ENCODE results near the gene PDE6B.

PDE6B gene

DNA sequence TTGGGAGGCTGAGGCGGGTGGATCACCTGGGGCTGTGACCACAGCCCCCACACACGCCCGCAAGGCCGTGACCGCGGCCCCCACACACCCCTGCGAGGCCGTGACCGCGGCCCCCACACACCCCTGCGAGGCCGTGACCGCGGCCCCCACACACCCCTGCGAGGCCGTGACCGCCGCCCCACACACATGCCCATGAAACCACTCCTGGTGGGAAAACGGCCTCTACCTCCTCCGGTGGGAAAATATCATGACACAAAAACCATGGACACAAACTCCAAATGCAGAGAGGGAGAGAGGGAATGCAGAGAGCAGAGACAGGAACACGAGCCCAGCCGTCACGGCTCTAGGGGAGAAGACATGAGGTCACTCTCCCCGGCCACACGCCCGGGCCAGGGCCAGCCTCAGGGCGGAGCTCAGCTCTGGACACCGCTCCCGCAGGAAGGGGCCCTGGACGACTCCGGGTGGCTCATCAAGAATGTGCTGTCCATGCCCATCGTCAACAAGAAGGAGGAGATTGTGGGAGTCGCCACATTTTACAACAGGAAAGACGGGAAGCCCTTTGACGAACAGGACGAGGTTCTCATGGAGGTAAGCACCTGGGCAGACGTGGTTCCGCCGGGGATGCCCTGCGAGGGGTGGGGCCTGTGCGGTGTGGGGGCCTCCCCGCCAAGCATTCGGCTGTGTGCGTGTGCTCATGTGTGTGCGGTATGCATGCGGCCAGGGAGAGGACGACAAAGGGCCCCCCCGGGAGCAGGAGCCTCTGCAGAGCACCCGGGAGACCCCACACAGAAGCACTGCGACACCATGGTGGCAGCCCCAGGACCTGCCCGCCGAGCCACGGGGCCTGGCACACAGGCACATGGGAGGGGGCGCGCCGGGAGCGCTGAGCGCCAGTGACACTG lies 31.3 kb downstream of the PDE6B start:
- TF ChIP-seq, protein P1, sequence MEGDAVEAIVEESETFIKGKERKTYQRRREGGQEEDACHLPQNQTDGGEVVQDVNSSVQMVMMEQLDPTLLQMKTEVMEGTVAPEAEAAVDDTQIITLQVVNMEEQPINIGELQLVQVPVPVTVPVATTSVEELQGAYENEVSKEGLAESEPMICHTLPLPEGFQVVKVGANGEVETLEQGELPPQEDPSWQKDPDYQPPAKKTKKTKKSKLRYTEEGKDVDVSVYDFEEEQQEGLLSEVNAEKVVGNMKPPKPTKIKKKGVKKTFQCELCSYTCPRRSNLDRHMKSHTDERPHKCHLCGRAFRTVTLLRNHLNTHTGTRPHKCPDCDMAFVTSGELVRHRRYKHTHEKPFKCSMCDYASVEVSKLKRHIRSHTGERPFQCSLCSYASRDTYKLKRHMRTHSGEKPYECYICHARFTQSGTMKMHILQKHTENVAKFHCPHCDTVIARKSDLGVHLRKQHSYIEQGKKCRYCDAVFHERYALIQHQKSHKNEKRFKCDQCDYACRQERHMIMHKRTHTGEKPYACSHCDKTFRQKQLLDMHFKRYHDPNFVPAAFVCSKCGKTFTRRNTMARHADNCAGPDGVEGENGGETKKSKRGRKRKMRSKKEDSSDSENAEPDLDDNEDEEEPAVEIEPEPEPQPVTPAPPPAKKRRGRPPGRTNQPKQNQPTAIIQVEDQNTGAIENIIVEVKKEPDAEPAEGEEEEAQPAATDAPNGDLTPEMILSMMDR (IDR thresholded peaks at IDR 0.05), result no peak
- Histone ChIP-seq H3K27me3 (peaks cover 0 to 19% of the 10 kb centered on the region in 2 donors), H3K9me3 (no peaks in the 10 kb centered on the region), H3K27ac (no peak overlapping the region), H3K4me1 (no peaks in the 10 kb centered on the region), H3K4me3 (no peak overlapping the region), H3K36me3 (no peaks in the 10 kb centered on the region)
- DNase-seq, result no peak
- intact Hi-C loops (cut with DNase I; ENCODE audit: low total_unique reads), result no loop called here

DNA sequence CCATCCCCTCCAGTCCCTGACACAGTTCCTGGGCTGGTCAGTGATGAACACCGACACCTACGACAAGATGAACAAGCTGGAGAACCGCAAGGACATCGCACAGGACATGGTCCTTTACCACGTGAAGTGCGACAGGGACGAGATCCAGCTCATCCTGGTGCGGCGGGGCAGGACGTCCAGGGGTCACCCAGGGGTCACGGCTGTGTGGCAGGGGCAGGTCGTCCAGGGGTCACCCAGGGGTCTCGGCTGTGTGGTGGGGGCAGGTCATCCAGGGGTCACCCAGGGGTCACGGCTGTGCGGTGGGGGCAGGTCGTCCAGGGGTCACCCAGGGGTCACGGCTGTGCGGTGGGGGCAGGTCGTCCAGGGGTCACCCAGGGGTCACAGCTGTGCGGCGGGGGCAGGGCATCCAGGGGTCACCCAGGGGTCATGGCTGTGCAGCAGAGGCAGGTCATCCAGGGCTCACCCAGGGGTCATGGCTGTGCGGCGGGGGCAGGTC lies 32.0 kb downstream of the PDE6B start:
- H3K36me3 ChIP-seq, result no peaks in the 10 kb centered on the region
- intact Hi-C loops (cut with DNase I; ENCODE audit: low total_unique reads), result no loop called here
- H3K9me3 ChIP-seq, result no peaks in the 10 kb centered on the region
- H3K4me1 ChIP-seq, result no peaks in the 10 kb centered on the region
- TF ChIP-seq, protein P1 (IDR thresholded peaks at IDR 0.05), result no peak
- no peak for DNase-seq
- no peak overlapping the region for H3K4me3 ChIP-seq
- peaks cover 0 to 23% of the 10 kb centered on the region in 2 donors for H3K27me3 ChIP-seq
- H3K27ac ChIP-seq, result no peak overlapping the region

DNA sequence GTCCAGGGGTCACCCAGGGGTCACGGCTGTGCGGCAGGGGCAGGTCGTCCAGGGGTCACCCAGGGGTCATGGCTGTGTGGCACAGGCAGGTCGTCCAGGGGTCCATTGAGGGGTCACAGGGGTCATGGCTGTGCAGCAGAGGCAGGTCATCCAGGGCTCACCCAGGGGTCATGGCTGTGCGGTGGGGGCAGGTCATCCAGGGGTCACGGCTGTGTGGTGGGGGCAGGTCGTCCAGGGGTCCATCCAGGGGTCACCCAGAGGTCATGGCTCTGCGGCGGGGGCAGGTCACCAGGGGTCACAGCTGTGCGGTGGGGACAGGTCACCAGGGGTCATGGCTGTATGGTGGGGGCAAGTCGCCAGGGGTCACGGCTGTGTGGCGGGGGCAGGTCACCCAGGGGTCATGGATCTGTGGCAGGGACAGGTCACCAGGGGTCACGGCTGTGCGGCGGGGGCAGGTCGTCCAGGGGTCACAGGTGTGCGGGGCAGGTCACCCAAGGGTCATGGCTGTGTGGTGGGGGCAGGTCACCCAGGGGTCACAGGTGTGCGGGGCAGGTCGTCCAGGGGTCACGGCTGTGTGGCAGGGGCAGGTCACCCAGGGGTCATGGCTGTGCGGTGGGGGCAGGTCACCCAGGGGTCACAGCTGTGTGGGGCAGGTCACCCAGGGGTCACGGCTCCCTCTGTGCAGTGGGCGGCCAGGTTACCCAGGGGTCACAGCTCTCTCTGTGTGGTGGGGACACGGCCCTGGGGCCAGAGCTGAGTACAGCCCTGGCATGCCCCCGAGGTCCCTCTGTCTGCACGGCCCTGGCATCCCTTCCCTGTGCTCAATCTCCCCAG lies 32.7 kb downstream of the PDE6B start:
- no peaks in the 10 kb centered on the region for H3K9me3 ChIP-seq
- H3K36me3 ChIP-seq, result no peaks in the 10 kb centered on the region
- TF ChIP-seq, protein P1 (IDR thresholded peaks at IDR 0.05), result no peak
- peaks cover 0 to 30% of the 10 kb centered on the region in 2 donors for H3K27me3 ChIP-seq
- intact Hi-C loops (cut with DNase I; ENCODE audit: low total_unique reads), result no loop called here
- peaks cover 0 to 1% (median 0%) of the 10 kb centered on the region in 4 donors for H3K4me1 ChIP-seq
- H3K4me3 ChIP-seq, result no peak overlapping the region
- DNase-seq, result no peak
- no peak overlapping the region for H3K27ac ChIP-seq

DNA sequence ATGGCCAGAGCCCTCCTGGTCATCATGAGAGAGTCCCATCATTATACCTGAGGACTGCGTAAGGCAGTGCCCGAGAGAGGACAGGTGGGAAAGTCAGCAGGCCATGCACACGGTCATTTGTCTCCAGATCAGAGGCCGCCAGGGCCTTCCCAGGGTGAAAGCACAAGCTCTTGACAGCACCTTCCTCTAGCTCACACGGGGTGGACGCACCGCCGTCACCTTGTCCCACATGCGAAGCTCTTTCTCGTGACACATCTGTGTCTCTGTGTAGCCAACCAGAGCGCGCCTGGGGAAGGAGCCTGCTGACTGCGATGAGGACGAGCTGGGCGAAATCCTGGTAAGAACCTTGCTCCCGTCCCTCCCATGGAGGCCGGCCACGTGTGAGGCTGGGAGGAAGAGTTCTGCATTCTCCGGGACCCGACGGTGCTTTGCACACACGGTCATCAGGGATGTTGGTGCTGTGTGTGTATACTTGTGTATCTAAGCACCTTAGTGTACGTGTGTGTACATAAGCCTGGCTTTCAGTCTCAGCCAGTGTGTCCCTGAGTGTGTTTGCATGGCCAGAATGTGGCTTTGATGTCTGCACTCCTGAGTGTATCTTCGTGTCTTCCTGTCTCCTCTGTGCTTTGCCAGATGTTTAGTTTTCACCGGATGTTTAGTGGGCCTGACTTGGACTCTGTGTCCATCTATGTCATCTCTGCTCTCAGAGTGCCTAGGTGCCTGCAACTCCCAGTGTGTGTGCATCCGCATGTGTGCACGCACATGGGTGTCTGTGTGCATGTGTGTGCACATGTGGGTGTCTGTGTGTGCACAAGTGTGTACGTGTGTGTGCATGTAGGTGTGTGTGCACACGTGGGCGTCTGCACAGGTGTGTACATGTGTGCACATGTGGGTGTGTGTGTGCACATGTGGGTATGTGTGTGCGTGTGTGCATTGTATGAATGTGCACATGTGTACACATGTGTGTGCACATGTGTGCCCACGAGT lies 33.6 kb downstream of the PDE6B start:
- H3K27ac ChIP-seq, result no peak overlapping the region
- H3K27me3 ChIP-seq, result peaks cover 0 to 39% of the 10 kb centered on the region in 2 donors
- H3K4me3 ChIP-seq, result no peak overlapping the region
- no peaks in the 10 kb centered on the region for H3K36me3 ChIP-seq
- peaks cover 0 to 10% (median 7%) of the 10 kb centered on the region in 4 donors for H3K4me1 ChIP-seq
- DNase-seq, result no peak
- TF ChIP-seq, protein P1 (IDR thresholded peaks at IDR 0.05), result no peak
- no peaks in the 10 kb centered on the region for H3K9me3 ChIP-seq
- intact Hi-C loops (cut with DNase I; ENCODE audit: low total_unique reads), result no loop called here

DNA sequence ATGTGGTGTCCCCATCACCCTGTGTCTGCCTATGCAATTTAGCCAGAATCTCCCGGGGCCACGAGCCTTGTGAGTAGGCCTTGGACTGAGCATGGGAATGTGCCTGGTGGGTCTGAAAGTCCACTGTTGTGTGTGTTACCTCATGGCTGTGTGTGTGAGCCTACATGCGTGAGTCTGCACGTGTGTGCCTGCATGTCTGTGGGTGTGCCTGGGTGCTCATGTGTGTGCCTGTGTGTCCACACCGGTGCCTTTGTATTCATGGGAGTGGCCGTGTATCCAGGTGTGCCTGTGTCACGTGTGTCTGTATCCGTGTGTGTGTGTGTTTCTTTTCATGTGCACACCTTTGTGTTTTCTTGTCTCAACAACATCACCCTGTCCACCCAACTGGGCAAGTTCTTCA lies 34.5 kb downstream of the PDE6B start:
- no peaks in the 10 kb centered on the region for H3K36me3 ChIP-seq
- peaks cover 0 to 12% (median 9%) of the 10 kb centered on the region in 4 donors for H3K4me1 ChIP-seq
- DNase-seq, result no peak
- no peak overlapping the region for H3K27ac ChIP-seq
- no peaks in the 10 kb centered on the region for H3K9me3 ChIP-seq
- H3K4me3 ChIP-seq, result no peak overlapping the region
- intact Hi-C loops (cut with DNase I; ENCODE audit: low total_unique reads), result no loop called here
- peaks cover 0 to 48% of the 10 kb centered on the region in 2 donors for H3K27me3 ChIP-seq
- TF ChIP-seq, protein P1 (IDR thresholded peaks at IDR 0.05), result no peak

All from tibial artery (tissue), 4 donors.